ENCODE results near the gene ARHGAP28.

The ARHGAP28 gene

DNA sequence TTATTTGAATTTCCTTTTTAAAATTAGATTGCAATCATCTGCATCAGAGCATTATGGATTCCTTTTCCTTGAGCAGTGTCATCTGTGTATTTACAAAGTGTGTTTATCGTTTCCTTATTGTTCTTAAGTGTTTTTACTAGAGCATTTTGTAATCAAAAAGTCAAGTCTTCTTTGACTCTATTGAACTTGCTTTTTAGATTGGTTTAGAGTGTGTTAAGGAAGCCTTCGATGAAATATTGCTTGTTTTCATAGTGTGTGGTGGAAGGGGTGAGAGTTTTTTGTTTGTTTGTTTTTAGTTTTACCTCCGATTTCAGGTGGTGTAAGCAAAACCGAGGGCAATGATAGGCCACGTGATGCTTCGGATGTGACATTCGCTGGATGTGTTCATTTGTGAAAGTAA, 45.7 kb downstream of the ARHGAP28 start:
- TF ChIP-seq, protein P1, sequence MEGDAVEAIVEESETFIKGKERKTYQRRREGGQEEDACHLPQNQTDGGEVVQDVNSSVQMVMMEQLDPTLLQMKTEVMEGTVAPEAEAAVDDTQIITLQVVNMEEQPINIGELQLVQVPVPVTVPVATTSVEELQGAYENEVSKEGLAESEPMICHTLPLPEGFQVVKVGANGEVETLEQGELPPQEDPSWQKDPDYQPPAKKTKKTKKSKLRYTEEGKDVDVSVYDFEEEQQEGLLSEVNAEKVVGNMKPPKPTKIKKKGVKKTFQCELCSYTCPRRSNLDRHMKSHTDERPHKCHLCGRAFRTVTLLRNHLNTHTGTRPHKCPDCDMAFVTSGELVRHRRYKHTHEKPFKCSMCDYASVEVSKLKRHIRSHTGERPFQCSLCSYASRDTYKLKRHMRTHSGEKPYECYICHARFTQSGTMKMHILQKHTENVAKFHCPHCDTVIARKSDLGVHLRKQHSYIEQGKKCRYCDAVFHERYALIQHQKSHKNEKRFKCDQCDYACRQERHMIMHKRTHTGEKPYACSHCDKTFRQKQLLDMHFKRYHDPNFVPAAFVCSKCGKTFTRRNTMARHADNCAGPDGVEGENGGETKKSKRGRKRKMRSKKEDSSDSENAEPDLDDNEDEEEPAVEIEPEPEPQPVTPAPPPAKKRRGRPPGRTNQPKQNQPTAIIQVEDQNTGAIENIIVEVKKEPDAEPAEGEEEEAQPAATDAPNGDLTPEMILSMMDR (IDR thresholded peaks at IDR 0.05; ENCODE audit: low read depth, low read length) = no peak
- no peak for DNase-seq (ENCODE audit: extremely low read depth, low read depth)

- TF ChIP-seq, protein P1 (IDR thresholded peaks at IDR 0.05; ENCODE audit: low read depth, low read length) = no peak
- no peak for DNase-seq (ENCODE audit: extremely low read depth, low read depth)
Observed at GRCh38 chr18:6775702-6776101, 46.2 kb downstream of the ARHGAP28 start.

DNA sequence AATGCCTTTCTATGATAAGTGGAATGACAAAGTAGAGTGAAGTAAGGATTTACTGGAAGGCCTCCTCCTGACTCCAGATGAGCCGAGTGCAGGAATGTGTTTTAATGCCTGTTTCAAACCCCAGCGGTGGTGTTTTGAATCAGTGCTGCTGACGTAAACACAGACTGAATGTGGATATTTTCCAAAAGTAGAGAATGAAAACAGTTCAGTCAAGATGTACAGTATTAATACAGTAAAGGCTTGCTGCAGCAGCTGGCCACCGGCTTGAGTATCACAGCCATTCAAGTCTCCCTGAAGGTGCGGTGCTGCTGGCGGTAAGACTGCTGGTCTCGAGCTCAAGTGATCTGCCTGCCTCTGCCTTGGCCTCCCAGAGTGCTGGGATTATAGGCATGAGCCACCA, 46.7 kb downstream of the ARHGAP28 start:
- TF ChIP-seq, protein P1 (IDR thresholded peaks at IDR 0.05; ENCODE audit: low read depth, low read length) = no peak

DNA sequence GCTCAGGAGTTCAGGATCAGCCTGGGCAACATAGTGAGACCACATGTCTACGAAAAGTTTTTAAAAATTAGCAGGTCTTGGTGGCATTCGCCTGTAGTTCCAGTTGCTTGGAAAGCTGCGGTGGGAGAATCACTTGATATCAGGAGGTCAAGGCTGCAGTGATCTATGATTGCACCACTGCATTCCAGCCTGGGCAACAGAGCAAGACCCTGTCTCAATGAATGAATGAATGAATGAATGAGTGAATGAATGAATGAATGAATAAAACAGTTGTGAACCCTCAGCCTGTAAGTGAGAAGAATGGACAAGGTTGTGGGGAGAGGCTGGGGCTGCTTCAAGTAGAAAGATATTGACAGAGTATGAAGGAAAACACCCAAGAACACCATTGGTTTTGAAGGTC, 48.0 kb downstream of the ARHGAP28 start:
- no peak for DNase-seq (ENCODE audit: extremely low read depth, low read depth)

More for the DNA sequence above, 46.7 kb downstream of the ARHGAP28 start:
- peak; percentile 5 for DNase-seq (ENCODE audit: extremely low read depth, low read depth)

DNA sequence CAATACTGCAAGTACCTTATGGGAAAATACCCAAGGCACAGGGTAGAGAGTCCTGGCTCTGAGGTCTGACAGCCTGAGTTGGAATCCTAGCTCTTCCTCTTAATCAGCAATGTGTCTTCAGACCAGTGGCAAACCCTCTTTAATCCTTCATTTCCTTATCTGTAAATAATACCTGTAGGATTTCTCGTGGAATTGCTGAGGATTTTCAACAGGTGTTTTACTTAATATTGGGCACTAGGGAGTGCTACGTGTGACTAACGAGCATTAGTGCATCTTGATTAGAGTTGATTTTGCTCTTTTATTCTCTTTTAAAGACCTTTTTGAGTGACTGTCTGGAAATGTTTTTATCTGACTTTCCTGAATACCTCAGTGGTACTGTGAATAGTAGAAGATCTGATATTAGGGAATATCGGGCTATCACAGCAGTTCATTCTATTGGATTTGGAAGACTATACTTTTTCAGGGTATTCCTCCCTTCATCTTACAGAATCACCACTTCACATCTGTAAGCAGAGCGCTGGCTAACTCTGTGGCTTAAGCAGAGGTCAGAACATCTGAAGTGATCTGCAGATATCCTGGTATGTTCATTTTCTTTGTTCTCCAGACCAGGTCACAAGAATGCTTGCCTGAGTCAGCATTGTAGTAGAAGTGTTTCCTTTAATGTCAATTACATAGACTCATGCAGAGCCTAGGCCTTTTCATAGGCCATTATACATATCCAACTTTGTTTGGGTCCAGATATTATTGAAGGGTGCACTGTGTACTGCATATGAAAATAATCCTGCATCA, 49.1 kb downstream of the ARHGAP28 start:
- DNase-seq (ENCODE audit: extremely low read depth, low read depth) = no peak
- TF ChIP-seq, protein P1 (IDR thresholded peaks at IDR 0.05; ENCODE audit: low read depth, low read length) = no peak

More for the DNA sequence above, 48.0 kb downstream of the ARHGAP28 start:
- TF ChIP-seq, protein P1 (IDR thresholded peaks at IDR 0.05; ENCODE audit: low read depth, low read length) = no peak

- TF ChIP-seq, protein P1 (IDR thresholded peaks at IDR 0.05; ENCODE audit: low read depth, low read length) = no peak
- DNase-seq (ENCODE audit: extremely low read depth, low read depth) = no peak
Observed at GRCh38 chr18:6781142-6781714, 51.7 kb downstream of the ARHGAP28 start.

DNA sequence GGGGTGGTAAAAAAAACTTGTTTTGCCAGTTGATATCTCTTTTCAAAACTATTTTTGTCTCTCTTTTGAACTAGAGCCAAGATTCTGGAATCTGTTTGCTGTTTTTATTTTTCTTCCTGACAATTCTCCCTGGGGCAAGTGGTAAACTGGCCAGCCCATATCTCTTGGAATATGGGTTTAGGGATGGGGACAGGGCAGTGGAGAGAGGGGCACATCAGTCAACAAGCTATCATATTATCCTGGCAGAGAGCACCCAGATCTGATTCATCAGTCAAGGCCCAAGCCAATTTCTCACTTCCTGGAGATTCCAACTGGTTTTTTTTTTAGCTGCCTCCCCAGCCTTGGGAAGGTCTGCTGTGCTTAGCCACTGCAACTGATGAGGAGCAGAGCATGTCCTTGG, 52.3 kb downstream of the ARHGAP28 start:
- TF ChIP-seq, protein P1 (IDR thresholded peaks at IDR 0.05; ENCODE audit: low read depth, low read length) = no peak
- DNase-seq (ENCODE audit: extremely low read depth, low read depth) = no peak

All from AG09319 (cell line).